Right lobe of liver (tissue), 4 donors: ENCODE measurements around the gene ERI2.

Experiments used
- CTCF ChIP-seq, 4 donors: fragments of 200-600 bp in 3 of 4; fragments of 450-650 bp in 1 of 4; IDR thresholded peaks; one replicate each; pipeline versions ENCODE4 v1.5.1 to v1.8.0; 2016 to 2022; ENCODE audit warnings: antibody characterized with exemption in 4 of 4, mild to moderate bottlenecking in 2 of 4
- POLR2A ChIP-seq: fragments of 450-650 bp; IDR thresholded peaks from one replicate; pipeline ENCODE4 v1.6.1; 2017; ENCODE audit warnings: antibody characterized with exemption, mild to moderate bottlenecking
- donor health status: DM: no; HTN: no; CAD: no.
- donor health status: DM: no; HTN: no; CAD: no.
- donor health status: DM: no; HTN: yes; CAD: no.

- TF ChIP-seq CTCF (IDR thresholded peaks at IDR 0.05) = no peak
- no peak for TF ChIP-seq POLR2A
Observed at GRCh38 chr16:20851601-20852000, 45.3 kb upstream of the ERI2 start.
